ENCODE results near the gene SOCS2. TPM values are rescaled to one million over a fixed set of nuclear protein-coding genes. Genes with fewer than 3 reads are reported as not detected.

Gene SOCS2
- total and polyA plus RNA-seq, 5 donors from 2014 or later: 10.4 to 26.7 (median 23.3) TPM

- DNase-seq: no peak
- Histone ChIP-seq H3K36me3 (ENCODE audit: control insufficient read depth, insufficient read depth, low read length) (no peaks in the 10 kb centered on the region), H3K4me1 (ENCODE audit: control insufficient read depth, insufficient read depth, low read length, poor library complexity, severe bottlenecking) (peaks cover 26% of the 10 kb centered on the region), H3K27ac (ENCODE audit: insufficient read depth, low read length, poor library complexity, severe bottlenecking) (no peak overlapping the region), H3K4me3 (ENCODE audit: low read depth, low read length) (no peak overlapping the region), H3K9me3 (ENCODE audit: control insufficient read depth in 2 of 2, low read length in 2 of 2) (no peaks in the 10 kb centered on the region), H3K27me3 (ENCODE audit: control insufficient read depth, insufficient read depth, low read length) (no peaks in the 10 kb centered on the region)
- Mint-ChIP-seq H3K4me1 (peaks cover 16 to 25% (median 17%) of the 10 kb centered on the region in 4 donors), H3K27ac (peak overlapping the region in 2 of 3 donors; percentile 14 to 88), H3K4me3 (peak overlapping the region; percentile 11 to 89 (median 72)), H3K27me3 (peaks cover 17% of the 10 kb centered on the region), H3K36me3 (peaks cover 13% of the 10 kb centered on the region), H3K9me3 (no peaks in the 10 kb centered on the region)
- no peak for ATAC-seq (ENCODE audit: low read depth in 2 of 2)
These were observed 4.4 kb upstream of the SOCS2 start for GRCh38 chr12:93568091-93568490.

- peak overlapping the region; percentile 83 for H3K4me3 ChIP-seq (ENCODE audit: low read depth, low read length)
- peaks cover 37% of the 10 kb centered on the region for H3K4me1 ChIP-seq (ENCODE audit: control insufficient read depth, insufficient read depth, low read length, poor library complexity, severe bottlenecking)
- no peaks in the 10 kb centered on the region for H3K27me3 ChIP-seq (ENCODE audit: control insufficient read depth, insufficient read depth, low read length)
- H3K27ac ChIP-seq (ENCODE audit: insufficient read depth, low read length, poor library complexity, severe bottlenecking): peak overlapping the region; percentile 73
- peaks cover 9 to 26% (median 17%) of the 10 kb centered on the region in 4 donors for H3K4me1 Mint-ChIP-seq
- peak overlapping the region; percentile 85 to 97 (median 94) for H3K4me3 Mint-ChIP-seq
- ATAC-seq (ENCODE audit: low read depth in 2 of 2) (peak in 1 of 2 donors; percentile 0), DNase-seq (no peak)
- no peaks in the 10 kb centered on the region for H3K36me3 ChIP-seq (ENCODE audit: control insufficient read depth, insufficient read depth, low read length)
- H3K27me3 Mint-ChIP-seq: peaks cover 24% of the 10 kb centered on the region
- peak overlapping the region in 1 of 3 donors; percentile 56 for H3K27ac Mint-ChIP-seq
- H3K36me3 Mint-ChIP-seq: peaks cover 19% of the 10 kb centered on the region
- H3K9me3 Mint-ChIP-seq: no peaks in the 10 kb centered on the region
- H3K9me3 ChIP-seq (ENCODE audit: control insufficient read depth in 2 of 2, low read length in 2 of 2): no peaks in the 10 kb centered on the region
These were observed 3.2 kb upstream of the SOCS2 start for GRCh38 chr12:93569301-93569655.

GRCh38 chr12:93569656-93570551 is 2.6 kb upstream of the SOCS2 start:
- DNase-seq: peak; percentile 60 to 94 (median 65)
- H3K4me1 Mint-ChIP-seq: peaks cover 7 to 31% (median 19%) of the 10 kb centered on the region in 4 donors
- peak overlapping the region; percentile 83 for H3K4me3 ChIP-seq (ENCODE audit: low read depth, low read length)
- H3K27ac Mint-ChIP-seq: peak overlapping the region; percentile 56 to 85 (median 84)
- H3K27me3 Mint-ChIP-seq: peaks cover 24% of the 10 kb centered on the region
- H3K27me3 ChIP-seq (ENCODE audit: control insufficient read depth, insufficient read depth, low read length): no peaks in the 10 kb centered on the region
- H3K4me1 ChIP-seq (ENCODE audit: control insufficient read depth, insufficient read depth, low read length, poor library complexity, severe bottlenecking): peaks cover 37% of the 10 kb centered on the region
- H3K9me3 ChIP-seq (ENCODE audit: control insufficient read depth in 2 of 2, low read length in 2 of 2): no peaks in the 10 kb centered on the region
- no peaks in the 10 kb centered on the region for H3K9me3 Mint-ChIP-seq
- peak; percentile 60 to 67 for ATAC-seq (ENCODE audit: low read depth in 2 of 2)
- H3K36me3 Mint-ChIP-seq: peaks cover 19% of the 10 kb centered on the region
- peak overlapping the region; percentile 85 to 97 (median 94) for H3K4me3 Mint-ChIP-seq
- H3K36me3 ChIP-seq (ENCODE audit: control insufficient read depth, insufficient read depth, low read length): peaks cover 3% of the 10 kb centered on the region
- peak overlapping the region; percentile 73 for H3K27ac ChIP-seq (ENCODE audit: insufficient read depth, low read length, poor library complexity, severe bottlenecking)

GRCh38 chr12:93570552-93571364 is 1.7 kb upstream of the SOCS2 start:
- Histone ChIP-seq H3K4me1 (ENCODE audit: control insufficient read depth, insufficient read depth, low read length, poor library complexity, severe bottlenecking) (peaks cover 38% of the 10 kb centered on the region), H3K36me3 (ENCODE audit: control insufficient read depth, insufficient read depth, low read length) (peaks cover 4% of the 10 kb centered on the region), H3K27ac (ENCODE audit: insufficient read depth, low read length, poor library complexity, severe bottlenecking) (peak overlapping the region; percentile 73), H3K4me3 (ENCODE audit: low read depth, low read length) (peak overlapping the region; percentile 62), H3K27me3 (ENCODE audit: control insufficient read depth, insufficient read depth, low read length) (no peaks in the 10 kb centered on the region), H3K9me3 (ENCODE audit: control insufficient read depth in 2 of 2, low read length in 2 of 2) (no peaks in the 10 kb centered on the region)
- peak; percentile 62 to 66 for ATAC-seq (ENCODE audit: low read depth in 2 of 2)
- peak overlapping the region; percentile 20 to 96 (median 73) for H3K27ac Mint-ChIP-seq
- H3K4me1 Mint-ChIP-seq: peaks cover 11 to 38% (median 23%) of the 10 kb centered on the region in 4 donors
- H3K27me3 Mint-ChIP-seq: peaks cover 24% of the 10 kb centered on the region
- H3K4me3 Mint-ChIP-seq: peak overlapping the region; percentile 85 to 97 (median 94)
- H3K36me3 Mint-ChIP-seq: peaks cover 23% of the 10 kb centered on the region
- DNase-seq: peak; percentile 64 to 99 (median 75)
- no peaks in the 10 kb centered on the region for H3K9me3 Mint-ChIP-seq

- H3K4me1 ChIP-seq (ENCODE audit: control insufficient read depth, insufficient read depth, low read length, poor library complexity, severe bottlenecking): peaks cover 40% of the 10 kb centered on the region
- H3K9me3 ChIP-seq (ENCODE audit: control insufficient read depth in 2 of 2, low read length in 2 of 2): no peaks in the 10 kb centered on the region
- Mint-ChIP-seq H3K4me3 (peak overlapping the region; percentile 80 to 96 (median 88)), H3K36me3 (peaks cover 19% of the 10 kb centered on the region), H3K9me3 (no peaks in the 10 kb centered on the region), H3K27ac (peak overlapping the region in 2 of 3 donors; percentile 20 to 38), H3K27me3 (peaks cover 21% of the 10 kb centered on the region), H3K4me1 (peaks cover 11 to 45% (median 27%) of the 10 kb centered on the region in 4 donors)
- peak overlapping the region; percentile 62 for H3K4me3 ChIP-seq (ENCODE audit: low read depth, low read length)
- DNase-seq: peak; percentile 36 to 83 (median 52)
- peaks cover 6% of the 10 kb centered on the region for H3K36me3 ChIP-seq (ENCODE audit: control insufficient read depth, insufficient read depth, low read length)
- H3K27me3 ChIP-seq (ENCODE audit: control insufficient read depth, insufficient read depth, low read length): no peaks in the 10 kb centered on the region
- H3K27ac ChIP-seq (ENCODE audit: insufficient read depth, low read length, poor library complexity, severe bottlenecking): peak overlapping the region; percentile 73
- peak in 1 of 2 donors; percentile 6 for ATAC-seq (ENCODE audit: low read depth in 2 of 2)
These were observed 1.0 kb upstream of the SOCS2 start for GRCh38 chr12:93571365-93571924.

- H3K27me3 ChIP-seq (ENCODE audit: control insufficient read depth, insufficient read depth, low read length): no peaks in the 10 kb centered on the region
These were observed 457 bp downstream of the SOCS2 start for GRCh38 chr12:93572712-93573551.

More at GRCh38 chr12:93572712-93573551, 457 bp downstream of the SOCS2 start:
- peak in 2 of 3 donors; percentile 6 to 49 for DNase-seq
- ATAC-seq (ENCODE audit: low read depth in 2 of 2): no peak
- peaks cover 19% of the 10 kb centered on the region for H3K36me3 ChIP-seq (ENCODE audit: control insufficient read depth, insufficient read depth, low read length)
- H3K4me3 ChIP-seq (ENCODE audit: low read depth, low read length): peak overlapping the region; percentile 69
- peak overlapping the region; percentile 79 to 88 (median 79) for H3K27ac Mint-ChIP-seq
- H3K36me3 Mint-ChIP-seq: peaks cover 23% of the 10 kb centered on the region
- H3K27me3 Mint-ChIP-seq: peaks cover 15% of the 10 kb centered on the region
- H3K4me1 ChIP-seq (ENCODE audit: control insufficient read depth, insufficient read depth, low read length, poor library complexity, severe bottlenecking): peaks cover 44% of the 10 kb centered on the region
- H3K27ac ChIP-seq (ENCODE audit: insufficient read depth, low read length, poor library complexity, severe bottlenecking): no peak overlapping the region
- H3K4me1 Mint-ChIP-seq: peaks cover 7 to 53% (median 32%) of the 10 kb centered on the region in 4 donors
- no peaks in the 10 kb centered on the region for H3K9me3 ChIP-seq (ENCODE audit: control insufficient read depth in 2 of 2, low read length in 2 of 2)
- peak overlapping the region; percentile 79 to 98 (median 96) for H3K4me3 Mint-ChIP-seq
- no peaks in the 10 kb centered on the region for H3K9me3 Mint-ChIP-seq

Data from CD4-positive, CD25-positive, alpha-beta regulatory T cell (primary cell).